HEK293T (cell line): Measurements from ENCODE around the gene MT1HL1.

Experiments used
- FOXK2 ChIP-seq: fragments of 450-650 bp; IDR thresholded peaks from 2 replicates; pipeline ENCODE4 v1.6.1; 2016; ENCODE audit warnings: mild to moderate bottlenecking
- HDGF ChIP-seq: fragments of 450-650 bp; IDR thresholded peaks from 2 replicates; pipeline ENCODE4 v1.6.1; 2017; ENCODE audit warnings: antibody characterized with exemption, borderline replicate concordance
- NFRKB ChIP-seq: fragments of 450-650 bp; IDR thresholded peaks from 2 replicates; pipeline ENCODE4 v1.6.1; 2016; ENCODE audit warnings: mild to moderate bottlenecking, moderate library complexity
- SP1 ChIP-seq: fragments of 450-650 bp; IDR thresholded peaks from 2 replicates; pipeline ENCODE4 v1.6.1; 2017
- TARDBP ChIP-seq: fragments of 450-650 bp; IDR thresholded peaks from 2 replicates; pipeline ENCODE4 v1.6.1; 2016

- TF ChIP-seq TARDBP (no peak), NFRKB (no peak), SP1 (no peak), HDGF (no peak), FOXK2 (no peak)
Observed at GRCh38 chr1:236990052-236990445, 14.2 kb downstream of the MT1HL1 start.
